Renal cortex interstitium (tissue), 11 donors: ENCODE data around the gene PTPRF. TPM values are rescaled to one million over a fixed set of nuclear protein-coding genes. Genes with fewer than 3 reads are reported as not detected.

ENCODE experiments used
- DNase-seq, 11 donors: peaks; one replicate each; pipeline ENCODE4 v3.0.0-alpha.2; 2013; ENCODE audit warnings: low read depth in 9 of 11, low spot score in 4 of 11; ENCODE audit errors: extremely low read depth in 1 of 11
- polyA plus RNA-seq, 3 donors: library from polyadenylated mRNA; unstranded; fragments of 120-200 nt; gene quantifications; one replicate each; pipeline ENCODE4 v1.2.1, GENCODE V29; 2013; ENCODE audit not compliant: insufficient read length in 3 of 3

The PTPRF gene
- polyA plus RNA-seq, 3 donors, result 207 to 229 (median 213) TPM

DNA sequence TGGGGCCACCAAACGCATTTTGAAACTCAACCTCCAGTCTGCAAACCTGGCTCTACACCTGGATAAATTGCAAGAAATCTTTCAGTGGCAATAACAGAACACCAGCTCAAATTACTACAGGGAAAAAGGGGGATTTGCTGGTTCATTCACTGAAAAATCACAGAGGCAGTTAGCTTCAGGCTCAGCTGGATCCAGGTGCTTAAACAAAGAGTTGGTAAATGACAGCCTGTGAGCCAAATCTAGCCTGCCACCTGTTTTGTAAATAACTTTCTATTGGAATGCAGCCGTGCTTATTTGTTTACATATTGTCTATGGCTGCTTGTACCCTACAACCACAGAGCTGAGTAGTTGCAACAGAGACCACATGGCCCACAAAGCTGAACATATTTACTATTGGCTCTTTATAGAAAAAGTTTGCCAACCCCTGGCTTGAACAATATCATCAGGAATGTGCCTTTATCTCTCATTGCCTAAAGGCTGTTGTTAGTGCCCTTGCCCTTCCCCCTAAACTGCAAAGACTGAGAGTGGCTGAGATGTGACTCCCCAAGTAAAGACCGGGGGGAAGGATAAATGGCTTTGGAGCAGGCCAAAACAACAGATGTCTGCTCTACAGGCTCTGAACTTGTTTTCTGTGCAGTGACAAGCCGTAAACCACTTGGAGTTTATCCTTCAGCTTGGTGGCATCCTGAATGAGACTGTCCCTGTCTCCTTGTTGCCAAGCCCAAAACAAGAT lies 21.5 kb upstream of the PTPRF start:
- no peak for DNase-seq

DNA sequence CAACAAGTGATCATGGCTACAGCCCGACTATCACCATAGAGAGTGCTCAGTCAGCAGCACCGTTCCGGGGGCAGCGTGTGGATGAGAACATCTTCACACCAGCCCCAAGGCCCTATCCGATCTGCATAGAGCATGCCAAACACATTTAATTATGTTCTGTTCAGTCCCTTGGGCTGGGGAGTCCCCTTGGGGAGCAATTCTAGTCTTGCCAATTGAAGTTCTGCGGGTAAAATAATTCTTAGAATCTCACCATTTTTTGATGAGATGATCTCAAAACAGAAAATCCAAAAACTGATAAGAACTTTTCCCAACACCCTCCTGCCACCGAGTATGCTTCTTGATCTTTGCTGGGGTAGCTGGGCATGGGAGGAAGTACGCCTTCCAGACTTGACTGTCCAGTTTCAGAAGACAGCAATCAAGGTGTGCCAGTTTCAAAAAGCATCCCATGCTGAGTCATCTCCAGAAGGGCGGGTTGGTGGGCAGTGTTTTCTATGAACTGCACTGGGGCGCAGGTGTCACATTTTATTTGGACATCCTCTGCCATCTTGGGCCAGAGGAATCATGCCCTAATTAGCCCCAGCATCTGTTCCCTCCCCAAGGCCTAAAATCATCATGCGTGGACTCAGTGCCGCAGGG lies 20.8 kb upstream of the PTPRF start:
- no peak for DNase-seq

GRCh38 chr1:43510621-43511020 lies 20.1 kb upstream of the PTPRF start:
- no peak for DNase-seq

- DNase-seq, result no peak
Measured at GRCh38 chr1:43511394-43511793, 19.3 kb upstream of the PTPRF start.

GRCh38 chr1:43512133-43512532 lies 18.6 kb upstream of the PTPRF start:
- DNase-seq, result no peak

GRCh38 chr1:43512681-43513080 lies 18.0 kb upstream of the PTPRF start:
- no peak for DNase-seq

DNA sequence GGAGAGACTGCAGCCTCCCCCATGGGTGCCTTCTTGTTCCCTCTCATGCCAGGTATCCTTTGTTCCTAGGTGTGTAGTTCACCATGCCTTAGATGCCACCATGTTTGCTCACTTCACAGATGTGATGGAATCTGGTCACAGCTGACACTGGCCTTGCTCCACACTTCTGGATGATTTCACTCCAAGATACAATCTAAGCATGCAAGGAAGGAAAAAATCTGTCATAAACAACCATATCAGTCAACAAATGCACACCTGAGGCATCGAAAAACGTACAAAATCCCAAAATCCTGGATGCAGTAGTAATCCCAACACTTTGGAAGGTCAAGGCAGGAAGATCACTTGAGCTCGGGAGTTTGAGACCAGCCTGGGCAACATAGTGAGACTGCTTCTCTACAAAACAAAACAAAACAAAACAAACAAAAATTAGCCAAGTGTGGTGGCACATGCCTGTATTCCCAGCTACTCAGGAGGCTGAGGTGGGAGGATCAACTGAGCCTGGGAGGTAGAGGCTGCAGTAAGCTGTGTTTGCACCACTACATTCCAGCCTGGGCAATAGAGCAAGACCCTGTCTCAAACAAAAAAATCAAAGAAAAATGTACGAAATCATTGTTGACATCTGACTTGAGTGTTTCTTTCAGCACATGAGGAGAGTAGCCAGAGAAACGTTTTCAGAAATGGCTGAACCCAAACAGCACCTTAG lies 17.1 kb upstream of the PTPRF start:
- no peak for DNase-seq

- DNase-seq, result no peak
Measured at GRCh38 chr1:43518935-43519686, 11.6 kb upstream of the PTPRF start.

DNA sequence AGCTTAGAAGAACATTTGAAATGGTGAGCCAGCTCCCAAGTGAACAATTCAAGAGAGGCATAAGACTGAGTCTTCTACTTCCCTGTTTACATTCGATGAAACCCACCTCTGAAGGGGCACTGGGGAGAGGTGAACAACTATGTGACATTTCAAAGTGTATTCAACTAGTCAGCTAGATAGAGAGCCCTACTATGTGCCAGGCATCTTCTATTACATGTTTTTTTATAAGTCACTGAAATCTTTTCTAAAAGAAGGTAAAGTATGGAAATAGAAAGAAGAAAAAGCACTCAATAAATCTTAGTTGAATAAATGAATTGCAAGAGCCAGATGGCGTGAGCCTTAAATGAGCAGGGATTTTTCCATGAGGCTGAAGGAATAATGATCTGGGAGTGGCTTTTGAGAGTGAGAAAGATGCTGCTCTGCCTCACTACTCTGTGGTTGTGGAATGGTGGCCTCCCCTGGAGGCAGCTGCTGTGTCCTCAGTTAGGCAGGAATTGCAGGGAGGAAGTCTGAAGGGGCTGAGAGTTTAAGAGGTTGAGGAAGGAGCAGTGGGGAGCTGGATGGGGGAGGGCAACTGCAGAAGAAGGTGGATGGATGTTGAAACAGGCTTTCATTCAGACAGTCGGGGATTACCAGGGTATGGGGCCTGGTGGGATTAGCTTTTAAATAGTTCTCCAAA lies 10.4 kb upstream of the PTPRF start:
- no peak for DNase-seq

DNA sequence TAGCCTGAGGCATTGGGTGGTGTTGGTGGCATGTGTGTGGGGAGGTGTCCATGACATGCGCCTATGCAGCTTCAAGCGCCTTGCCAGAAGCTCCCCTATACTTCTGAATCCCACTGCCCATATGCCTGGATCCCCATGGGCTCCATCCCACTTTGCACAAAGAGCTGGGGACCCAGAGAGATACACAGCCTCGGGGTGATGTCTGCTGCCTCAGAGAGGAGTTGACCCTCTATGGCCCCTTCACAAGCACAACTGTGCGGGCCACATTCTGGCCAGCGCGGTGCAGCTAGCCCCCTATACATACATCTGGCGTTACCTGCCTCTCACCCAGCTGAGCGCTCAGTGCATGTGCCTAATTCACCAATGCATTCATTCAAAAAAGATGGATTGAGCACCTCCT lies 9.6 kb upstream of the PTPRF start:
- DNase-seq, result no peak

DNA sequence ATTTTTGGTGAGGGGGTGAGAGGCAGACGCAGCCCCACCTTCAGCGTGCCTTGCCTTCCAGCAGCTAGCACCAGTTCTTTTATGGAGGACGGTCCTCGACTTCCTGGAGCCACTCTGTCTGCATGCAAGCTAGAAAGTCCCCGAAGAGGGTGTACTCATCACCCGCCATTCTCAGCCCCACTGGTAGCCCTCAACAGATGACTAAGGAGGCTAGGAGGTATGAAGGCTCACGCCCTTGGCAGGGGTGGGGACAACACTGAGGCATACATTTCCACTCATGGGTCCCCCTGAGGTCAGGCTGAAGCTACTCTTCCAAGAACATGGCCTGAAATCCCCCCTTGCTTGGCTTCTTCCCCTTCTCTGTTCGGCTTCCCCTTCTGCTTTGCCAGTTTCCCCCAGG lies 8.9 kb upstream of the PTPRF start:
- no peak for DNase-seq

DNA sequence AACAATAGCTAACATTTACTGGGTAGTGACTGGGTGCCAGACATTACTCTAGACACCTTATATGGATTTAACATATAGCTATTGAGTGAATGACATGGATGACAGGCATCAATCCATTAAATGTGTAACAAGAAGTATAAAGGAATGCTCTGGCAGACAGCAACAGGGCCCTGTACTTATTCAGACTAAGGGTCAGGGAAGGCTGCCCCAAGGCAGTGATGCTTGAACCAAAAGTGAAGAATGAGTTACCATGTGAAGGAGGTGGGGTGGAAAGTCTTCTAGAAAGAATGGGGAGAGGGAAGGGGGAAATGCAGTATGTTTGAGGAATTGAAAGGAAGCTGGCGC lies 8.3 kb upstream of the PTPRF start:
- no peak for DNase-seq

DNA sequence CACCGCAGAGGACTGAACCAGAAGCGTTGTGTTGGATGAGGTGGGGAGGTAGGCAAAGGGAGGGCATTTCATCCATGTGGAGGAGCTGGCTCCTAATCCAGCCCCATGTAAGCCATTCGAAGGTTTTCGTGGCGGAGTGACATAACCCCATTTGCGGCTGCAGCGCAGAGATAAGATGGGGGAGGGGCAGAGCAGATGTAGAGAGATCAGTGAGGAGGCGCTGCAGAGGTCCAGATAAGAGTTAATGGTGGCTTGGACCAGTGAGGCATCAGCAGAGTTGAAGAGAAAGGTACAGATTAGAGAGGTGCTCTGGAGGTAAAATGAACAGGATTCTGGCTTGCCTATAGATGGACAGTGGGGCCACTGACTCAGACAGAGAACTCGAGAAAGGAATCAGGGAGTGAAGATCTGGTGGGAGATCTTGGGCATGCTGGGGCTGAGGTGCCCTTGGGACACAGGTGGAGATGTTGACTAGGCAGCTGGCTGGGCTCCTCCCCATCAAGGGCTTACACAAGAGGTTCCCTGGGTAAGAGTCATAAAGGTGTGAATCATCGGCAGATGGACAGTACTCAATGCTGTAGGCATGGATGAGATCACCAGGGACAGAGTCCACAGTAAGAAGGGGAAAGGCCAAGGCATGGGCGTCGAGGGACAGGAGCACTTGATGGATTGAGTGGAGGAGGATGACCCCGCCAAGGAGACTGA lies 7.8 kb upstream of the PTPRF start:
- no peak for DNase-seq

GRCh38 chr1:43524804-43525203 lies 5.9 kb upstream of the PTPRF start:
- no peak for DNase-seq

- no peak for DNase-seq
Measured at GRCh38 chr1:43526002-43526401, 4.7 kb upstream of the PTPRF start.

DNA sequence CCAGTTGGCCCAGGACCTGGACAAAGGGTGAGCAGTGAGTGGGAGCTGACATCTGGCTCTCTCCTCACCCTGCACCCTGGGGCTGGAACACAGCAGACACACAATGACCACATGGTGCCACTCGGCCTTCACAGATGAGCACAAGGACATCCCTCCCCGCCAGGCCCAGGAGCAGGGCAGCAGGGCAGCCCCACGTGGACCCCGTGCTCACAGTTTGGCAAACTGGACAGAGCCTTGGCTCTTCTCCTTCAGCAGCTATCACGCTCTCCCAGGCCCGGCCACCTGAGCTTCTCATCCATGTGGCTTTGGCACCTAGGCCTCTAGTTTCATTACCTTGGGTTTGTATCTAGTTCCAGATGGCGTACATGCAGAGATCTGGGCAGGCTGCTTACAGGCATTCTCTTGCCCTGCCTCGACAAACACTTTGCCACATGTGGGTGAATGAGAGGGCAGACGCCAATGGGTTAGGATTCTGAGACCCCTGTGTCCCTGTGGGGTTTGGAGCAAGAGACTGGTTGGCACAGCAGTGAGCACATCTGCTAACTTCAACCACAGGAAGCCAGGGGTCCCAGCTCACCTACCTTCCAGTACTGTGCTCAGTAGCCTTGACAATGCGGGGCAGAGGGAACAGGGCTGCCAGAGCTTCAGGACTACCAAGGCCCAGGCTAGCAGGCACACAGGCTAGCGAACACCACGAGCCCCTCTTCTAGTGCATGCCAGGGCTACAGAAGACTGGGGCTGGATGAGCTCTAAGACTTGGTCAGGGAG lies 3.4 kb upstream of the PTPRF start:
- no peak for DNase-seq

GRCh38 chr1:43529206-43529731 lies 1.4 kb upstream of the PTPRF start:
- DNase-seq, result peak in 9 of 11 donors; percentile 56 to 83 (median 74)
